GM10847 (cell line): Measurements from ENCODE around the gene EPHB1.

Experiments used
- POLR2A ChIP-seq: IDR thresholded peaks from 2 replicates; pipeline ENCODE4 v1.6.1; 2011; ENCODE audit not compliant: insufficient read length; ENCODE audit errors: extremely low read depth

Gene EPHB1

DNA sequence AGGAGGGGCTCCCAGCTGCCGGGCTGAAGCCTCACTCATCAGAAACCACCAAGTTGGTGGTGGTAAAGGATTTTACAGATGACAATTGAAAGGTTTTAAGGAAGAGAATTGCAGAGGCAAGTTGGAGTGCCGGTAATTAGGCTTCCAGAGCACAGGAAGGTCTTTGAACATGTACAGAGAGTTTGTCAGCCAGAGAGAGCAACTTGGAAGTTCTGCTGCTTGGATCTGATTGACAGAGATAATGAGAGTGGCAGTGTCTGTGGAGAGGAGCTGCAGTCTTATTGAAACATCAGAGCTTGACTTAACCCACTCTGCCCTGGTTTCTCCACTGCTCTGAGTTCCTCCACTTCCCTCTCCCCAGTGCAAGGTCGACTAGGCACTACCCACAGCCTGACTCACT, 448.6 kb downstream of the EPHB1 start:
- no peak for TF ChIP-seq POLR2A

DNA sequence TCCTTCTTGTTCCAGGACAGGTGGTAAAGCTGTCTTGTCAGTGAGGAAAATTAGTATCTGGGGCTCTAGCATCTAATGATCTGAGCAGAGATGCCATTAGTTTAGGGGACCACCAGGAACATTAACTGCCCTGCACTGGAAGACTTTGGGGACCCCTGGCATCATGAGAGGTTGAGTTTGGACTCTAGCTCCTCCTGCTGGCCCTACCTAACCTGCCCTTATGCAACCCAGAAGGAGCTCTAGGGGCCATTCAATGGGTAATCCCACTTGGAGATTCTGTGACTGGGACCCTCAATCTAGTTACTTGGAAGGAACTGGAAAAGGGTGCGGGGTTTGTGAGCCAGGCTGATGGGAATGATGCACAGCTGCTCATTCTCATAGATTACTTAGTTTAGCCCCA, 451.0 kb downstream of the EPHB1 start:
- TF ChIP-seq POLR2A, result no peak

DNA sequence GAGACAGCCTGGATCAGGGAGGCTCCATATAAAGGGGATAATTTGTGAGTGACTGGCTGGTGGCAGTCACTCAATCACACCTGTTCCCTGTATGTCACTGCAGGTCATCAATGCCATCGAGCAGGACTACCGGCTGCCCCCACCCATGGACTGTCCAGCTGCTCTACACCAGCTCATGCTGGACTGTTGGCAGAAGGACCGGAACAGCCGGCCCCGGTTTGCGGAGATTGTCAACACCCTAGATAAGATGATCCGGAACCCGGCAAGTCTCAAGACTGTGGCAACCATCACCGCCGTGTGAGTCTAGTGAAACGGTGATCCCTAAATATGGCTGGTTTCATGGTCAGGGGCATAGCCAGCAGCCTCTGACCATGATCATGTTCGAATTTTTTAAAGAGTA, 453.2 kb downstream of the EPHB1 start:
- no peak for TF ChIP-seq POLR2A

DNA sequence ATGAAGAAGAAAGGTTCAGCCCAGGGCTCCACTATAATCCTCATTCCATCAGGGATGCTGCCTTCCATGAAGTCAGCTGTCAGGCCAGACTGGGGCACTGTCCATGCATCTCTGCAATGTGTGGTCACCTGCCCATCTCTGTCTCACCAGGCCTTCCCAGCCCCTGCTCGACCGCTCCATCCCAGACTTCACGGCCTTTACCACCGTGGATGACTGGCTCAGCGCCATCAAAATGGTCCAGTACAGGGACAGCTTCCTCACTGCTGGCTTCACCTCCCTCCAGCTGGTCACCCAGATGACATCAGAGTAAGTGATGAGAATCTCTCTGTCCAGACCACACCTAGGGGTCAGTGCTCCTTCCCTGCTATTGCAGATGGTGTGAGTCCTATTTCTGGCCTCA, 454.1 kb downstream of the EPHB1 start:
- TF ChIP-seq POLR2A, result no peak

DNA sequence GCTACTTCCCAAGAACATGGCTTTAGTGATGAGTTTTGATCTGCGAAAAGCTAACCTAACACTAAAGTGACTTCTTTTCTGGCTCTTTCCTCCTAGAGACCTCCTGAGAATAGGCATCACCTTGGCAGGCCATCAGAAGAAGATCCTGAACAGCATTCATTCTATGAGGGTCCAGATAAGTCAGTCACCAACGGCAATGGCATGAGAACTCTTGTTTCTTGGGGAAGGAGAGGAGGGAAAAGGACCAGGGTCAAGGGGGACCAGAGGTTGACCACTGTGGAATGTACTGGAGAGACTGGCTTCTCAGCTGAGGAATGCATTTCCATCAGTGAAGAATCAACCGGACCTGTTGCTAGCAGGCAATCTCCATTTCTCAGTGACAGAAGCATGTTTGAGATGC, 463.9 kb downstream of the EPHB1 start:
- TF ChIP-seq POLR2A, result no peak

- no peak for TF ChIP-seq POLR2A
Observed at GRCh38 chr3:135260025-135260424, 465.0 kb downstream of the EPHB1 start.

GRCh38 chr3:135261214-135261775, 466.2 kb downstream of the EPHB1 start:
- TF ChIP-seq POLR2A, result no peak

GRCh38 chr3:135261916-135262315, 466.9 kb downstream of the EPHB1 start:
- TF ChIP-seq POLR2A, result no peak

- no peak for TF ChIP-seq POLR2A
Observed at GRCh38 chr3:135262441-135262840, 467.4 kb downstream of the EPHB1 start.

GRCh38 chr3:135263331-135263730, 468.3 kb downstream of the EPHB1 start:
- no peak for TF ChIP-seq POLR2A

DNA sequence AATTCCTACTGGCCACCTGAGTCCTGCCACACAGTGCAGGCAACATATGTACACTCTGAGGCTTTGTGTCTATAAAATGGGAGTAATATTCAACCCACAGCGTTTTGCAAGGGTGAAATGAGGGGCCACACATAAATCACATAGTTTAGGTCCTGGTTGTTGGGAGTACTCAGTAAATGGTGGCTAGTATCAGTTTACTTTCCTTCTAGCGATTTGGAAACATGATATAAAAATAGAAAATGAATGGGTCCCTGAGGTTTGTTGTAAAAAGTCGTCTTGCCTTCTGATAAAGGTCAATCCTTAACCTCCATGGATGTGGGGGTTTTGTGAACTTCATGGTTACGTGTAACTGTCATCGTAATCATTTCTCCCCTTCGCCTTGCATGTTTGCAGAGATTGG, 472.4 kb downstream of the EPHB1 start:
- TF ChIP-seq POLR2A, result no peak

DNA sequence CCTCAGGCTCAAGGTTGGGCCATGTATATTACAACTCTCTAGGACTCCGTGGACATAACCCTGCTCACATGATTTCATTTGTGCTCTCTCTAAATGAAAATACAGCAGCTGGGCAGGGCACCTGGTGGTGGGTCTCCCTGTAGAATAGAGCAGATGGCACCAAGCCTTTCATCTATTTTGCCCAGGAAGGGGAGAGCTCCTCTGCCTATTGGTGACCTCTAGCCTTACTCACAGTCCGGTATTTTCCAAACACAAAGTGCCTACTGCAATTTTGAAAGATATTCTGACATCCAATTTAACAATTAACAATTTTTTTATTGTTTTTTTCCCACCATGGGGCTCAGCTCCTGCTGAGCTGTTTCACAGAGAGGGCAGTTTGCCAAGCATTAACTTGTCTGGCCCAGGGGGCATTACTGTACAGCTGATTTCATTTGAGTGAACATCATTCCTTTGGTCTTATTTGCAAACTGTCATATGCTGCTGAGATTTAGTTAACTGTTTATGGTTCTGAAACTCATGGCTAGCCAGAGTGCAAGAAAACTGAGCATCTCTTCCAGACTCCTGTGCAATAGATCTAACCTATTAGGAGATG, 474.0 kb downstream of the EPHB1 start:
- no peak for TF ChIP-seq POLR2A

GRCh38 chr3:135271177-135272025, 476.3 kb downstream of the EPHB1 start:
- TF ChIP-seq POLR2A, result no peak

DNA sequence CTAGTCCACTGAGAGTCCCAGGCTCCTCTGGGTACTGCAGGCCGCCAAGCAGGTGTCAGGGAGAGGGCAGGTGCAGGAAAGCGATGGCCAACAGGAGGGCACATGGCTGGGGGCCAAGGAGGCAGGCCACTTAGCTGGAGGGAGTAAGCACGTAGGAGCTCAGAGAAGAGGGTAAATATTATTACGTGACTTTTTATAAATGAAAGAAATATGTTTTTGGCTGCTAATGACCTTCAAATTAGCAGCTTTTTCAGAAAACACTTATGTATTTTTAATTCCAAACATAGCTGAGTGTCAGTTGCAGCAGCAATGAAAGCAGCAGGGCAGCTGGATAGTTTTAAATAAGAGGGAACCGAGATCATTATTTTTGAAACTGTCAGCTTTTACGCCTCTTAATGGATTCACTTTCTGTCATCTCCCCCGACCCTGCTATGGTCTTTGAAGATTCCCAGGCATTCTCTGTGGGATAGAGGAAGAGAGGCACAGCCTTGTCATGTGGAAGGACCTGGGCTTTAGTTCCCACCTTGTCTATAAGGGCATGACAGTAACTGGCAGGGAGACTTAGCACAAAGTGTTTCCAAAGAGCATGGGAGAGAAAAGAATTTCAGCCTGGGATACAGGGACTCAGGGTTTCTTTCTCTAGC, 477.1 kb downstream of the EPHB1 start:
- TF ChIP-seq POLR2A, result no peak

GRCh38 chr3:135292162-135292561, 497.1 kb downstream of the EPHB1 start:
- TF ChIP-seq POLR2A, result no peak

DNA sequence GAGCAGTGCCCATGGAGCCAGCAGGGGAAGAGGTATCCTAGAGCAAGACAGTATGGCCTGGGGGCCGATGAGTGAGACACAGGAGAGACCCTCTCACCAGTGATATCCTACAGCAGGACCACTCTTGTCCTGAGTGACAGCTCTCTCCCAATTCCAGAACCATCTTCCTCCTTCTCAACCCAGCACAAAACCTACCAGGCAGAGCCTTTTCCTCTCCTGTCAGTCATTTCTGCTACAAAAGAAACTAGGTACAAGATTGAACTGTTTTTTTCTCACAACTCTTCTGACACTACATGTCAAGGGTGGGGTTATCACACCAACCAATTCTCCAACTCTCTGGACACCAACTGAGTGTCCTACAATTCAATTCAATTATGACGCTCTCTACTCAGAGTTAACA, 506.6 kb downstream of the EPHB1 start:
- no peak for TF ChIP-seq POLR2A
